ENCODE data around the gene SLC12A8. TPM values are rescaled to one million over a fixed set of nuclear protein-coding genes. Genes with fewer than 3 reads are reported as not detected.

The SLC12A8 gene, protein sequence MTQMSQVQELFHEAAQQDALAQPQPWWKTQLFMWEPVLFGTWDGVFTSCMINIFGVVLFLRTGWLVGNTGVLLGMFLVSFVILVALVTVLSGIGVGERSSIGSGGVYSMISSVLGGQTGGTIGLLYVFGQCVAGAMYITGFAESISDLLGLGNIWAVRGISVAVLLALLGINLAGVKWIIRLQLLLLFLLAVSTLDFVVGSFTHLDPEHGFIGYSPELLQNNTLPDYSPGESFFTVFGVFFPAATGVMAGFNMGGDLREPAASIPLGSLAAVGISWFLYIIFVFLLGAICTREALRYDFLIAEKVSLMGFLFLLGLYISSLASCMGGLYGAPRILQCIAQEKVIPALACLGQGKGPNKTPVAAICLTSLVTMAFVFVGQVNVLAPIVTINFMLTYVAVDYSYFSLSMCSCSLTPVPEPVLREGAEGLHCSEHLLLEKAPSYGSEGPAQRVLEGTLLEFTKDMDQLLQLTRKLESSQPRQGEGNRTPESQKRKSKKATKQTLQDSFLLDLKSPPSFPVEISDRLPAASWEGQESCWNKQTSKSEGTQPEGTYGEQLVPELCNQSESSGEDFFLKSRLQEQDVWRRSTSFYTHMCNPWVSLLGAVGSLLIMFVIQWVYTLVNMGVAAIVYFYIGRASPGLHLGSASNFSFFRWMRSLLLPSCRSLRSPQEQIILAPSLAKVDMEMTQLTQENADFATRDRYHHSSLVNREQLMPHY
- 2.0 and 3.0 TPM in 2 replicates for total RNA-seq
- long read RNA-seq, partial matches to known transcripts: 3 of 9 reads
- long read RNA-seq, other reads (novel, unspliced or antisense): 4 of 9 reads

- Mint-ChIP-seq H3K9me3 (ENCODE audit: unreplicated experiment) (no peaks in the 10 kb centered on the region), H3K36me3 (ENCODE audit: unreplicated experiment) (no peaks in the 10 kb centered on the region), H3K4me1 (ENCODE audit: unreplicated experiment) (peaks cover 20% of the 10 kb centered on the region), H3K27ac (ENCODE audit: unreplicated experiment) (no peak within 1 kb of the TSS), H3K4me3 (ENCODE audit: unreplicated experiment) (peak within 1 kb of the TSS; percentile 65), H3K27me3 (ENCODE audit: unreplicated experiment) (no peaks in the 10 kb centered on the region)
- no peak for DNase-seq (ENCODE audit: extremely low spot score, unreplicated experiment)
- TF ChIP-seq, protein P1, sequence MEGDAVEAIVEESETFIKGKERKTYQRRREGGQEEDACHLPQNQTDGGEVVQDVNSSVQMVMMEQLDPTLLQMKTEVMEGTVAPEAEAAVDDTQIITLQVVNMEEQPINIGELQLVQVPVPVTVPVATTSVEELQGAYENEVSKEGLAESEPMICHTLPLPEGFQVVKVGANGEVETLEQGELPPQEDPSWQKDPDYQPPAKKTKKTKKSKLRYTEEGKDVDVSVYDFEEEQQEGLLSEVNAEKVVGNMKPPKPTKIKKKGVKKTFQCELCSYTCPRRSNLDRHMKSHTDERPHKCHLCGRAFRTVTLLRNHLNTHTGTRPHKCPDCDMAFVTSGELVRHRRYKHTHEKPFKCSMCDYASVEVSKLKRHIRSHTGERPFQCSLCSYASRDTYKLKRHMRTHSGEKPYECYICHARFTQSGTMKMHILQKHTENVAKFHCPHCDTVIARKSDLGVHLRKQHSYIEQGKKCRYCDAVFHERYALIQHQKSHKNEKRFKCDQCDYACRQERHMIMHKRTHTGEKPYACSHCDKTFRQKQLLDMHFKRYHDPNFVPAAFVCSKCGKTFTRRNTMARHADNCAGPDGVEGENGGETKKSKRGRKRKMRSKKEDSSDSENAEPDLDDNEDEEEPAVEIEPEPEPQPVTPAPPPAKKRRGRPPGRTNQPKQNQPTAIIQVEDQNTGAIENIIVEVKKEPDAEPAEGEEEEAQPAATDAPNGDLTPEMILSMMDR (IDR thresholded peaks at IDR 0.05): no peak
These were observed at the start of gene SLC12A8 for GRCh38 chr3:125212509-125213363. Gene SLC12A8 (minus strand): TSS chr3:125212748. CDS start chr3:125211349, 1,399 bp downstream.

- H3K4me1 Mint-ChIP-seq (ENCODE audit: unreplicated experiment): no peaks in the 10 kb centered on the region
- peaks cover 15% of the 10 kb centered on the region for H3K9me3 Mint-ChIP-seq (ENCODE audit: unreplicated experiment)
- TF ChIP-seq, protein P1 (IDR thresholded peaks at IDR 0.05): no peak
- H3K4me3 Mint-ChIP-seq (ENCODE audit: unreplicated experiment): no peak overlapping the region
- H3K36me3 Mint-ChIP-seq (ENCODE audit: unreplicated experiment): peaks cover 32% of the 10 kb centered on the region
- no peak overlapping the region for H3K27ac Mint-ChIP-seq (ENCODE audit: unreplicated experiment)
- H3K27me3 Mint-ChIP-seq (ENCODE audit: unreplicated experiment): no peaks in the 10 kb centered on the region
- DNase-seq (ENCODE audit: extremely low spot score, unreplicated experiment): no peak
These were observed 49.6 kb upstream of the SLC12A8 start for GRCh38 chr3:125262161-125262560.

DNA sequence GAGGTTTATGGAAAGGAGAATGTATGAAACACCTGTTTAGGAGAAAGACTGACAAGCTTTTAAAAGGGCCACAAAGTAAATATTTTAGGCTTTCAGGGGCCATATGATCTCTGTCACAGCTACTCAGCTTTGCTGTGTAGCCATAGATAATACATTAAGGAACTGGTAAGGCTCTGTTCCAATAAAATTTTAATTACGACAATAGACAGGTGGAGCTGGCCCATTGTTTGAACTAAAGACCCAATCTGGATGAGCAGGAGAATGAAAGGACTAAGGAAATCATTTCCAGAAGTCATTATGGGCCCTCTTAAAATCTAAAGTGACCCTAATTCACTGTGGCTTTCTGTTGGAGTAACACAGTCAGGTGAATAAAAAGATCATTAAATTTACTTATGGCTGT lies 48.5 kb upstream of the SLC12A8 start:
- Mint-ChIP-seq H3K36me3 (ENCODE audit: unreplicated experiment) (peaks cover 34% of the 10 kb centered on the region), H3K4me1 (ENCODE audit: unreplicated experiment) (no peaks in the 10 kb centered on the region), H3K4me3 (ENCODE audit: unreplicated experiment) (no peak overlapping the region), H3K27me3 (ENCODE audit: unreplicated experiment) (no peaks in the 10 kb centered on the region), H3K27ac (ENCODE audit: unreplicated experiment) (no peak overlapping the region), H3K9me3 (ENCODE audit: unreplicated experiment) (peaks cover 11% of the 10 kb centered on the region)
- TF ChIP-seq, protein P1 (IDR thresholded peaks at IDR 0.05): no peak
- no peak for DNase-seq (ENCODE audit: extremely low spot score, unreplicated experiment)

- Mint-ChIP-seq H3K27me3 (ENCODE audit: unreplicated experiment) (no peaks in the 10 kb centered on the region), H3K36me3 (ENCODE audit: unreplicated experiment) (peaks cover 35% of the 10 kb centered on the region)
These were observed 47.6 kb upstream of the SLC12A8 start for GRCh38 chr3:125260158-125260557.

More at GRCh38 chr3:125260158-125260557, 47.6 kb upstream of the SLC12A8 start:
- H3K9me3 Mint-ChIP-seq (ENCODE audit: unreplicated experiment): peaks cover 11% of the 10 kb centered on the region
- no peak overlapping the region for H3K4me3 Mint-ChIP-seq (ENCODE audit: unreplicated experiment)
- no peaks in the 10 kb centered on the region for H3K4me1 Mint-ChIP-seq (ENCODE audit: unreplicated experiment)
- DNase-seq (ENCODE audit: extremely low spot score, unreplicated experiment): no peak
- TF ChIP-seq, protein P1 (IDR thresholded peaks at IDR 0.05): no peak
- no peak overlapping the region for H3K27ac Mint-ChIP-seq (ENCODE audit: unreplicated experiment)

Measured in osteocyte (in vitro differentiated cells).